Gastrocnemius medialis (tissue), 4 donors: ENCODE data around the gene PRDM10. TPM values are rescaled to one million over a fixed set of nuclear protein-coding genes. Genes with fewer than 3 reads are reported as not detected.

Experiments
- ATAC-seq, 2 donors: fragments of 150-250 bp; one replicate each; pipeline ENCODE4 v1.9.1; 2016
- DNase-seq, 2 donors: peaks; one replicate each; pipeline ENCODE4 v3.0.0-alpha.2; 2019
- H3K27ac ChIP-seq, 4 donors: fragments of 200-600 bp; sonication (generic); 1 replicate in 1 of 4; 2 replicates in 3 of 4; pipeline ENCODE4 v1.5.1; 2016 to 2018; ENCODE audit warnings: mild to moderate bottlenecking in 2 of 4, moderate library complexity in 1 of 4
- H3K27me3 ChIP-seq, 3 donors: fragments of 200-600 bp; sonication (generic) in 2 of 3; 1 replicate in 1 of 3; 2 replicates in 2 of 3; pipeline versions ENCODE4 v1.5.1 to v1.6.0; 2016 to 2019; ENCODE audit warnings: mild to moderate bottlenecking in 1 of 3, moderate library complexity in 1 of 3
- H3K36me3 ChIP-seq, 2 donors: fragments of 200-600 bp; sonication (generic) in 1 of 2; one replicate each; pipeline ENCODE4 v1.5.1; 2017 to 2018
- H3K4me1 ChIP-seq, 2 donors: fragments of 200-600 bp; sonication (generic) in 1 of 2; one replicate each; pipeline ENCODE4 v1.5.1; 2016 to 2017; ENCODE audit warnings: mild to moderate bottlenecking in 2 of 2
- H3K4me3 ChIP-seq, 4 donors: fragments of 200-600 bp; sonication (generic) in 3 of 4; 1 replicate in 1 of 4; 2 replicates in 3 of 4; pipeline ENCODE4 v1.5.1; 2016 to 2019; ENCODE audit warnings: mild to moderate bottlenecking in 2 of 4
- H3K9me3 ChIP-seq, 3 donors: fragments of 200-600 bp; sonication (generic) in 2 of 3; 1 replicate in 1 of 3; 2 replicates in 2 of 3; pipeline ENCODE4 v1.5.1; 2016 to 2019
- POLR2A ChIP-seq, 2 donors: fragments of 450-650 bp; IDR thresholded peaks; one replicate each; pipeline ENCODE4 v1.6.1; 2017; ENCODE audit warnings: antibody characterized with exemption in 2 of 2, mild to moderate bottlenecking in 2 of 2, moderate library complexity in 2 of 2
- in situ Hi-C, 4 donors: fragments of 200-750 bp; cut with MboI; loops; one replicate each; pipeline versions ENCODE4 v1.15.0 to v1.8.0; 2017; ENCODE audit warnings: low sequenced_read_pairs in 4 of 4
- intact Hi-C: fragments of 100-400 bp; cut with DNase I; formaldehyde crosslinking; loops from one replicate; pipeline ENCODE4 v1.15.1; 2023; ENCODE audit warnings: low total_unique reads
- total RNA-seq, 4 donors: library from RNA; depleted of rRNA; stranded (reverse); fragments of >200 nt; gene quantifications; one replicate each; pipeline versions ENCODE4 v1.1.0 to v1.2.3, GENCODE V29; 2016
- TF ChIP-seq, protein P1 (sequence below), 5 experiments: fragments of 450-650 bp in 3 of 5; fragments of 200-600 bp in 2 of 5; sonication (generic) in 2 of 5; IDR thresholded peaks in 4 of 5; conservative IDR thresholded peaks in 1 of 5; 1 replicate in 4 of 5; 2 replicates in 1 of 5; pipeline ENCODE4 v1.5.1; 2016 to 2019; ENCODE audit warnings: antibody characterized with exemption in 5 of 5, mild to moderate bottlenecking in 3 of 5, moderate library complexity in 3 of 5

PRDM10 gene
- total RNA-seq, 4 donors from 2014 or later = 3.3 to 10.9 (median 9.0) TPM

DNA sequence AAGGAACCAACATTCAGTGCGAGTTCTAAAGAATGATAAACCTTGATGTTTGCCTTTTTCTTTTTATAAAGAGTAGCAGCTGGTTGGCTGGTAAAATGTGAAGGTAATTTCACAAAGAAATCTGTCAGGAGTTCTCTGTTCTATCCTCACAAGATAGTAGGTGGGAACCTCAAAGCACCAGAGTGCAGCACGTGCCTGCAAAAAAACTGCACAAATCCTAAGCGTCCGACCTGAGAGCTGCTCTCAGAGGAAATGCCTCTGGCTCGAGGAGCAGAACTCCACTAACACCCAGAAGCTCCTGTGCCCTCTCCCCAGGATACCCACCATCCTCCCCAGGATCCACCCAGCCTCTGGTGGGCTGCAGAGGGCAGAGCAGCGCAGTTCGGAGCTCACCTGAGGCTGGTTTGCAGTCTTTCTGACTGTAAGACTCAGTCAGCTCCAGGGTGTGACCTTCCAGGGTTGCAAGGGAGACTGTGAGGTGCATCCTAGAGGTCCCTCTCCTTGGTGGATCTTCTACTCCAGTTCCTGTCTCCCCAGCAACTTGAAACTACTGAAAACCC lies 23.5 kb downstream of the PRDM10 start:
- Histone ChIP-seq H3K4me1 (peaks cover 0 to 3% of the 10 kb centered on the region in 2 donors), H3K36me3 (no peaks in the 10 kb centered on the region), H3K27me3 (no peaks in the 10 kb centered on the region), H3K4me3 (no peak overlapping the region), H3K9me3 (no peaks in the 10 kb centered on the region), H3K27ac (no peak overlapping the region)
- in situ Hi-C loops (no loop called here), intact Hi-C loops (no loop called here)
- TF ChIP-seq, protein P1, sequence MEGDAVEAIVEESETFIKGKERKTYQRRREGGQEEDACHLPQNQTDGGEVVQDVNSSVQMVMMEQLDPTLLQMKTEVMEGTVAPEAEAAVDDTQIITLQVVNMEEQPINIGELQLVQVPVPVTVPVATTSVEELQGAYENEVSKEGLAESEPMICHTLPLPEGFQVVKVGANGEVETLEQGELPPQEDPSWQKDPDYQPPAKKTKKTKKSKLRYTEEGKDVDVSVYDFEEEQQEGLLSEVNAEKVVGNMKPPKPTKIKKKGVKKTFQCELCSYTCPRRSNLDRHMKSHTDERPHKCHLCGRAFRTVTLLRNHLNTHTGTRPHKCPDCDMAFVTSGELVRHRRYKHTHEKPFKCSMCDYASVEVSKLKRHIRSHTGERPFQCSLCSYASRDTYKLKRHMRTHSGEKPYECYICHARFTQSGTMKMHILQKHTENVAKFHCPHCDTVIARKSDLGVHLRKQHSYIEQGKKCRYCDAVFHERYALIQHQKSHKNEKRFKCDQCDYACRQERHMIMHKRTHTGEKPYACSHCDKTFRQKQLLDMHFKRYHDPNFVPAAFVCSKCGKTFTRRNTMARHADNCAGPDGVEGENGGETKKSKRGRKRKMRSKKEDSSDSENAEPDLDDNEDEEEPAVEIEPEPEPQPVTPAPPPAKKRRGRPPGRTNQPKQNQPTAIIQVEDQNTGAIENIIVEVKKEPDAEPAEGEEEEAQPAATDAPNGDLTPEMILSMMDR (IDR thresholded peaks at IDR 0.05 in 4 of 5, conservative IDR thresholded peaks at IDR 0.05 in 1 of 5) = no peak
- TF ChIP-seq POLR2A (IDR thresholded peaks at IDR 0.05) = no peak
- no peak for ATAC-seq
- no peak for DNase-seq

DNA sequence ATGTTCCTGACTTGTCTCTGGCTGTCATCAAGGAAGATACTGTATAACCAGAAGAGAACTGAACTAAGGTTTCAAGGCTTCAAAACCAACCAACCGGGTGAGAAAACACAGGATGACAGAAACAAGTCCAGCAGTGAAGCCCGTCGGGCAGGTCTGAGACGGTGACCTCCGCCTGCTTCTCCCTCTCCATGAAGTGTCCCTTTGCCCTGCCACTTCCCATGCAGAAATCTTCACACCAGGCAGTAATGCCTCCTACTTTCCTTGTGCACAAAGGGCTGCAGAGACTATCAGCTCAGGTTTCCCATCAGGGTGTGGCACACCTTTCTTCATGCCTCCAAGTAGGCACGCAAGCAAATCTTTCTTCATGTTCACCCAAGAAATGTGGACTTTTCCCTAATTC lies 24.2 kb downstream of the PRDM10 start:
- ATAC-seq (no peak), DNase-seq (no peak)
- Histone ChIP-seq H3K9me3 (no peaks in the 10 kb centered on the region), H3K27ac (no peak overlapping the region), H3K4me1 (peaks cover 0 to 3% of the 10 kb centered on the region in 2 donors), H3K27me3 (no peaks in the 10 kb centered on the region), H3K4me3 (no peak overlapping the region), H3K36me3 (no peaks in the 10 kb centered on the region)
- TF ChIP-seq, protein P1 (IDR thresholded peaks at IDR 0.05 in 4 of 5, conservative IDR thresholded peaks at IDR 0.05 in 1 of 5) = no peak
- no peak for TF ChIP-seq POLR2A (IDR thresholded peaks at IDR 0.05)
- in situ Hi-C loops (no loop called here), intact Hi-C loops (no loop called here)

DNA sequence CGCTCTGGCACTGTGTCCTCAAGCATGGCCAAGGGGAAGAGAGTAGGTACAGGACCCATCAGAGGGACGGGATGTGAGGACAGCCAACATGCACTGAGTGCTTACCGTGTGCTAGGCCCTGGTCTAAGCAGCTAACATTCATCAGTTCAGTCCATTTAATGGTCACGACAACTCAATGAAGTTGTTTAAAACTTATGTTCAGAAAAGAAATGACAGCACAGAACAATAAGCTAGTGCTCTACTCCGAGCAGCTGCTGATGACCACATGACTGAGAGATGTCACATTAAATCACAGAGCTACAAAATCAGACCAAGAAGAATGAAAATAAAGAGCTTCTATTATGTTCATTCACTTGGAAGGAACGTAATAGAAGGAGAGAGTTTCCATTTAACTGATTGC lies 26.3 kb downstream of the PRDM10 start:
- Histone ChIP-seq H3K36me3 (no peaks in the 10 kb centered on the region), H3K27ac (no peak overlapping the region), H3K4me1 (peaks cover 0 to 3% of the 10 kb centered on the region in 2 donors), H3K4me3 (no peak overlapping the region), H3K9me3 (no peaks in the 10 kb centered on the region), H3K27me3 (no peaks in the 10 kb centered on the region)
- intact Hi-C loops (no loop called here), in situ Hi-C loops (no loop called here)
- no peak for DNase-seq
- TF ChIP-seq, protein P1 (IDR thresholded peaks at IDR 0.05 in 4 of 5, conservative IDR thresholded peaks at IDR 0.05 in 1 of 5) = no peak
- no peak for TF ChIP-seq POLR2A (IDR thresholded peaks at IDR 0.05)
- ATAC-seq = no peak

DNA sequence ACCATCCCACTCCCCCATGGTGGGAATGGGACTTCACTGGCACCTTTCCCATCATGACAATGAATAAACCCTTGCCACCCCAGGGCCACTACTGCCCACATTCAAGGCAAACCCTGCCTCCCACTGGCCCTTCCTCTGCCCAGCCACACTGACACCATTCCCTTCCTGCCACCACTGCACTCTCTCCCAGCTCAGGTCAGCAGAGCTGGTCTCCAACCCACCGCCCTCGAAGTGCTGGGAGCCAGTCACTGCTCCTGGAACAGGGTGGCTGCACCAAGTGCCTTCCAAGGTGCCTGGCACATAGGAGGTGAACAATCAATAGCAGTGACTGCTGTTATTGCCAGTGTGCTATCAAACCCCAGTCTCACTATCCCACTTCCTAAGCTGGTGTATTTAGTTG lies 27.1 kb downstream of the PRDM10 start:
- intact Hi-C loops (no loop called here), in situ Hi-C loops (no loop called here)
- TF ChIP-seq POLR2A (IDR thresholded peaks at IDR 0.05) = no peak
- TF ChIP-seq, protein P1 (IDR thresholded peaks at IDR 0.05 in 4 of 5, conservative IDR thresholded peaks at IDR 0.05 in 1 of 5) = no peak
- Histone ChIP-seq H3K4me3 (no peak overlapping the region), H3K4me1 (peaks cover 0 to 3% of the 10 kb centered on the region in 2 donors), H3K36me3 (no peaks in the 10 kb centered on the region), H3K27me3 (no peaks in the 10 kb centered on the region), H3K27ac (no peak overlapping the region), H3K9me3 (no peaks in the 10 kb centered on the region)
- ATAC-seq (no peak), DNase-seq (no peak)

DNA sequence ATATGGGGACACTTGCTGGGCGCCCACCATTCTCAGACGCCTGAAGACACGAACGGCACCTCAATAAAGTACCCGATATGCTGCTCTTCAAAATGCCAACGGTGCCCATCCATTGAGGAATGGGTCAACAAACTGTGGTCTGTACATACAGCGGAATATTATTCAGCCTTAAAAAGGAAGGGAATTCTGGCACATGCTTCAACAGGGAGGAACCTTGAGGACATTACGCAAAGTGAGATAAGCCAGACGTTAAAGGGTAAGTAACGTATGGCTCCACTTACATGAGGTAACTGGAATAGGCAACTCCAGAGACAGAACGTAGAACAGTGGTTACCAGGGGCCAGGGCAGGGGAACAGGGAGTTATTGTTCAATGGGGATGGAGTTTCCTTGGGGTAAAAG lies 28.0 kb downstream of the PRDM10 start:
- in situ Hi-C loops = no loop called here
- Histone ChIP-seq H3K9me3 (no peaks in the 10 kb centered on the region), H3K4me1 (peaks cover 0 to 3% of the 10 kb centered on the region in 2 donors), H3K27me3 (no peaks in the 10 kb centered on the region), H3K36me3 (no peaks in the 10 kb centered on the region), H3K27ac (no peak overlapping the region), H3K4me3 (no peak overlapping the region)
- DNase-seq (no peak), ATAC-seq (no peak)
- intact Hi-C loops = no loop called here
- TF ChIP-seq POLR2A (IDR thresholded peaks at IDR 0.05) = no peak
- TF ChIP-seq, protein P1 (IDR thresholded peaks at IDR 0.05 in 4 of 5, conservative IDR thresholded peaks at IDR 0.05 in 1 of 5) = no peak
